ENCODE measurements around the gene ZFP36. TPM values are rescaled to one million over a fixed set of nuclear protein-coding genes. Genes with fewer than 3 reads are reported as not detected.
A peak's percentile ranks its signal among the peaks of the same experiment; 100 is the strongest.

ZFP36 gene
- total and polyA plus RNA-seq, 7 experiments from 2014 or later, result 72.1 to 1,250 (median 177) TPM

- Histone ChIP-seq H3K4me1 (ENCODE audit: control insufficient read depth in 2 of 2, insufficient read depth in 2 of 2, low read length in 2 of 2) (peaks cover 34 to 43% of the 10 kb centered on the region in 2 donors), H3K27ac (ENCODE audit: low read depth, low read length) (peak overlapping the region; percentile 100), H3K36me3 (ENCODE audit: control insufficient read depth in 2 of 3, insufficient read depth in 3 of 3, low read length in 3 of 3) (peaks cover 12 to 30% (median 14%) of the 10 kb centered on the region in 3 experiments), H3K4me3 (ENCODE audit: low read length) (peak overlapping the region; percentile 100), H3K27me3 (ENCODE audit: control insufficient read depth in 2 of 2, insufficient read depth in 2 of 2, low read length in 2 of 2) (no peaks in the 10 kb centered on the region), H3K9me3 (ENCODE audit: control insufficient read depth in 2 of 3, low read length in 3 of 3) (no peaks in the 10 kb centered on the region)
- ChIA-PET POLR2A (interaction anchor here (0.6 to 5.1 kb wide), 10 partner anchors 10 to 1028 kb away, joined by 3 to 193 read pairs (median 6); partner anchors contain the start of genes EID2, GMFG, MED29 and PAF1), CTCF (interaction anchor here (1.8 to 4.3 kb wide), 2 partner anchors 8 to 11 kb away, joined by 5 to 50 read pairs; no protein-coding TSS in a partner anchor)
- Mint-ChIP-seq H3K4me1 (peaks cover 26 to 57% (median 43%) of the 10 kb centered on the region in 7 donors), H3K27ac (peak overlapping the region; percentile 96 to 99 (median 99)), H3K4me3 (peak overlapping the region; percentile 89 to 99 (median 94)), H3K9me3 (peaks cover 0 to 24% (median 0%) of the 10 kb centered on the region in 11 donors), H3K36me3 (peaks cover 13 to 26% (median 17%) of the 10 kb centered on the region in 5 donors), H3K27me3 (peaks cover 0 to 6% (median 0%) of the 10 kb centered on the region in 5 donors)
- DNase-seq (peak in 5 of 9 donors; percentile 39 to 52 (median 41)), ATAC-seq (no peak)
- intact Hi-C loops (cut with micrococcal nuclease), result no loop called here
Observed at GRCh38 chr19:39408392-39409207, 2.0 kb downstream of the ZFP36 start.

- H3K4me3 ChIP-seq (ENCODE audit: low read length), result peak overlapping the region; percentile 100
- peak overlapping the region; percentile 89 to 99 (median 96) for H3K4me3 Mint-ChIP-seq
- no peaks in the 10 kb centered on the region for H3K27me3 ChIP-seq (ENCODE audit: control insufficient read depth in 2 of 2, insufficient read depth in 2 of 2, low read length in 2 of 2)
- ATAC-seq, result peak; percentile 3
- peak overlapping the region; percentile 90 to 100 (median 99) for H3K27ac Mint-ChIP-seq
- peak; percentile 75 to 92 (median 80) for DNase-seq
- peaks cover 13 to 31% (median 17%) of the 10 kb centered on the region in 5 donors for H3K36me3 Mint-ChIP-seq
- peaks cover 36 to 38% of the 10 kb centered on the region in 2 donors for H3K4me1 ChIP-seq (ENCODE audit: control insufficient read depth in 2 of 2, insufficient read depth in 2 of 2, low read length in 2 of 2)
- H3K36me3 ChIP-seq (ENCODE audit: control insufficient read depth in 2 of 3, insufficient read depth in 3 of 3, low read length in 3 of 3), result peaks cover 12 to 30% (median 14%) of the 10 kb centered on the region in 3 experiments
- H3K9me3 Mint-ChIP-seq, result peaks cover 0 to 24% (median 0%) of the 10 kb centered on the region in 11 donors
- CTCF ChIA-PET, result interaction anchor here (1.8 to 4.3 kb wide), 2 partner anchors 9 to 12 kb away, joined by 5 to 50 read pairs; no protein-coding TSS in a partner anchor
- intact Hi-C loops (cut with micrococcal nuclease), result loop anchor here in 1 of 2 donors (5.0 kb wide), 1 partner anchor 1007 kb away; the partner anchor contains the start of gene FAM98C
- peak overlapping the region; percentile 100 for H3K27ac ChIP-seq (ENCODE audit: low read depth, low read length)
- H3K27me3 Mint-ChIP-seq, result peaks cover 0 to 3% (median 0%) of the 10 kb centered on the region in 5 donors
- POLR2A ChIA-PET, result interaction anchor here (0.6 to 5.1 kb wide), 8 partner anchors 11 to 125 kb away, joined by 3 to 193 read pairs (median 6); partner anchors contain the start of genes GMFG, MED29, PAF1 and RPS16
- no peaks in the 10 kb centered on the region for H3K9me3 ChIP-seq (ENCODE audit: control insufficient read depth in 2 of 3, low read length in 3 of 3)
- H3K4me1 Mint-ChIP-seq, result peaks cover 34 to 57% (median 47%) of the 10 kb centered on the region in 7 donors
Observed at GRCh38 chr19:39409208-39410016, 2.8 kb downstream of the ZFP36 start.

- DNase-seq, result peak; percentile 70 to 80 (median 72)
- Histone ChIP-seq H3K36me3 (ENCODE audit: control insufficient read depth in 2 of 3, insufficient read depth in 3 of 3, low read length in 3 of 3) (peaks cover 12 to 34% (median 14%) of the 10 kb centered on the region in 3 experiments), H3K9me3 (ENCODE audit: control insufficient read depth in 2 of 3, low read length in 3 of 3) (no peaks in the 10 kb centered on the region), H3K27me3 (ENCODE audit: control insufficient read depth in 2 of 2, insufficient read depth in 2 of 2, low read length in 2 of 2) (no peaks in the 10 kb centered on the region), H3K4me1 (ENCODE audit: control insufficient read depth in 2 of 2, insufficient read depth in 2 of 2, low read length in 2 of 2) (peaks cover 33% of the 10 kb centered on the region in 2 donors), H3K27ac (ENCODE audit: low read depth, low read length) (peak overlapping the region; percentile 100), H3K4me3 (ENCODE audit: low read length) (peak overlapping the region; percentile 82)
- peak overlapping the region; percentile 90 to 100 (median 97) for H3K27ac Mint-ChIP-seq
- ATAC-seq, result peak; percentile 24
- H3K9me3 Mint-ChIP-seq, result peaks cover 0 to 24% (median 0%) of the 10 kb centered on the region in 11 donors
- H3K36me3 Mint-ChIP-seq, result peaks cover 13 to 33% (median 17%) of the 10 kb centered on the region in 5 donors
- ChIA-PET POLR2A (interaction anchor here (0.9 to 5.1 kb wide), 4 partner anchors 12 to 74 kb away, joined by 3 to 193 read pairs (median 5); partner anchors contain the start of genes GMFG and SAMD4B), CTCF (interaction anchor here (1.8 kb wide), 1 partner anchor 10 kb away, joined by 5 read pairs; no protein-coding TSS in a partner anchor)
- H3K4me1 Mint-ChIP-seq, result peaks cover 34 to 59% (median 45%) of the 10 kb centered on the region in 7 donors
- intact Hi-C loops (cut with micrococcal nuclease), result loop anchor here in 1 of 2 donors (5.0 kb wide), 1 partner anchor 1008 kb away; the partner anchor contains the start of gene FAM98C
- H3K4me3 Mint-ChIP-seq, result peak overlapping the region; percentile 84 to 99 (median 92)
- peaks cover 0 to 3% (median 0%) of the 10 kb centered on the region in 5 donors for H3K27me3 Mint-ChIP-seq
Observed at GRCh38 chr19:39410017-39410830, 3.6 kb downstream of the ZFP36 start.

- intact Hi-C loops (cut with micrococcal nuclease), result loop anchor here in 1 of 2 donors (1.0 to 5.0 kb wide), 2 partner anchors 285 to 1008 kb away; partner anchors contain the start of genes FAM98C and PAK4
- DNase-seq (no peak), ATAC-seq (no peak)
- ChIA-PET CTCF (interaction anchor here (1.3 to 2.3 kb wide), 3 partner anchors 11 to 30 kb away, joined by 3 to 121 read pairs (median 6); partner anchors contain the start of gene RPS16), POLR2A (interaction anchor here (0.5 to 2.3 kb wide), 4 partner anchors 11 to 747 kb away, joined by 3 to 250 read pairs (median 18); partner anchors contain the start of gene RPS16)
- H3K27ac Mint-ChIP-seq, result peak overlapping the region; percentile 90 to 100 (median 97)
- H3K4me1 Mint-ChIP-seq, result peaks cover 30 to 56% (median 40%) of the 10 kb centered on the region in 7 donors
- peaks cover 0 to 24% (median 0%) of the 10 kb centered on the region in 11 donors for H3K9me3 Mint-ChIP-seq
- H3K36me3 Mint-ChIP-seq, result peaks cover 13 to 33% (median 17%) of the 10 kb centered on the region in 5 donors
- H3K27me3 ChIP-seq (ENCODE audit: control insufficient read depth in 2 of 2, insufficient read depth in 2 of 2, low read length in 2 of 2), result no peaks in the 10 kb centered on the region
- peak overlapping the region; percentile 82 for H3K4me3 ChIP-seq (ENCODE audit: low read length)
- H3K4me3 Mint-ChIP-seq, result peak overlapping the region; percentile 84 to 99 (median 92)
- peaks cover 0 to 3% (median 0%) of the 10 kb centered on the region in 5 donors for H3K27me3 Mint-ChIP-seq
- H3K4me1 ChIP-seq (ENCODE audit: control insufficient read depth in 2 of 2, insufficient read depth in 2 of 2, low read length in 2 of 2), result peaks cover 28 to 29% of the 10 kb centered on the region in 2 donors
- H3K9me3 ChIP-seq (ENCODE audit: control insufficient read depth in 2 of 3, low read length in 3 of 3), result no peaks in the 10 kb centered on the region
- H3K36me3 ChIP-seq (ENCODE audit: control insufficient read depth in 2 of 3, insufficient read depth in 3 of 3, low read length in 3 of 3), result peaks cover 12 to 34% (median 14%) of the 10 kb centered on the region in 3 experiments
- H3K27ac ChIP-seq (ENCODE audit: low read depth, low read length), result peak overlapping the region; percentile 100
Observed at GRCh38 chr19:39410831-39411080, 4.1 kb downstream of the ZFP36 start.

- Histone ChIP-seq H3K4me1 (ENCODE audit: control insufficient read depth in 2 of 2, insufficient read depth in 2 of 2, low read length in 2 of 2) (peaks cover 24 to 28% of the 10 kb centered on the region in 2 donors), H3K9me3 (ENCODE audit: control insufficient read depth in 2 of 3, low read length in 3 of 3) (no peaks in the 10 kb centered on the region), H3K4me3 (ENCODE audit: low read length) (peak overlapping the region; percentile 82), H3K27ac (ENCODE audit: low read depth, low read length) (peak overlapping the region; percentile 100), H3K36me3 (ENCODE audit: control insufficient read depth in 2 of 3, insufficient read depth in 3 of 3, low read length in 3 of 3) (peaks cover 12 to 35% (median 14%) of the 10 kb centered on the region in 3 experiments), H3K27me3 (ENCODE audit: control insufficient read depth in 2 of 2, insufficient read depth in 2 of 2, low read length in 2 of 2) (no peaks in the 10 kb centered on the region)
- ATAC-seq, result no peak
- Mint-ChIP-seq H3K4me3 (peak overlapping the region; percentile 84 to 99 (median 92)), H3K4me1 (peaks cover 27 to 51% (median 37%) of the 10 kb centered on the region in 7 donors), H3K27me3 (peaks cover 0 to 3% (median 0%) of the 10 kb centered on the region in 5 donors), H3K36me3 (peaks cover 13 to 33% (median 17%) of the 10 kb centered on the region in 5 donors), H3K27ac (peak overlapping the region; percentile 90 to 100 (median 97)), H3K9me3 (peaks cover 0 to 22% (median 0%) of the 10 kb centered on the region in 11 donors)
- DNase-seq, result peak in 2 of 9 donors; percentile 39 to 46
- intact Hi-C loops (cut with micrococcal nuclease), result loop anchor here in 1 of 2 donors (1.0 to 5.0 kb wide), 2 partner anchors 286 to 1009 kb away; partner anchors contain the start of genes FAM98C and PAK4
- ChIA-PET POLR2A (interaction anchor here (0.5 to 2.3 kb wide), 15 partner anchors 12 to 747 kb away, joined by 3 to 250 read pairs (median 6); partner anchors contain the start of genes EID2B, GMFG, MED29 and PAF1), CTCF (interaction anchor here (0.7 to 2.3 kb wide), 11 partner anchors 12 to 938 kb away, joined by 3 to 121 read pairs (median 4); partner anchors contain the start of genes MED29, PAF1, RPS16 and SAMD4B)
Observed at GRCh38 chr19:39411081-39411831, 4.6 kb downstream of the ZFP36 start.
